GM08714 (cell line): Measurements from ENCODE around the gene NPFFR1.
"Not testable (repeated sequence)": the region's sequence is repeated elsewhere in the genome, so short reads cannot be mapped to it uniquely, and the experiment has no call there.

ENCODE experiments used
- H3K4me3 ChIP-seq: fragments of 200-500 bp; sonication (Bioruptor generic); 2 replicates; pipeline ENCODE4 v1.5.1; 2014; ENCODE audit warnings: mild to moderate bottlenecking, low read length, inconsistent platforms
- ZNF274 ChIP-seq: IDR thresholded peaks from 2 replicates; pipeline ENCODE4 v1.6.1; 2012; ENCODE audit warnings: mild to moderate bottlenecking, low read depth, low read length

The NPFFR1 gene

DNA sequence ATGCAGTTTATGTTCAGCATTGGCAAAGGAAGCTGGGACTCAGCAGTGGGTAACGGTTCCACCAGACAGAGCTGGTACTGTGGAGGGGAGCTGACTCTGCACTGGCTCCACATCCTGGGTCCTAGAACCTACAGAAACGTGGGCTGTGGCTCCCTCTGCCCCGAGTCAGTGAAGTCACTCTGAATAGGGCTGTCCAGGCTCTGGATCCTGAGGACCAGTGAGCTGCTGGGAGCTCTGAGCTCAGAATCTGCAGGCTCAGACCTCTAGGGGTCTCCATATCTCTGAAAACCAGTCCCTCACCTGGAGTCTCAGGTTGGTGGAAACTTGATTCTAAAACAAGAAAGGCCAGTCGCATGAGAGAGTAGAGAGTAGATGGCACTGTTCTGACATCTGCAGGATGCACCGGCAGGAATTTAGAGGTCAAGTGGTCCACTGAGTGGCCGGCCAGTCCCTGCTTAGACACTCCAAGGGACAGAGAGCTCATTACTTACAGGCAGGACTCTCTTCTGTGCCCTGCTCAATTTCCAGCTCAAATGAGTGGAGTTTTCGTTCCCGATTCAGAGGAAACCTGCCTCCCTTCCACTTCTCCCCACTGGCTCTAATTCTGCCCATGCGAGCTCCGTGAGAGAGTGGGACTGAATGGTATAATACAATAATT is 18.6 kb downstream of the NPFFR1 start:
- TF ChIP-seq ZNF274, result no peak
- H3K4me3 ChIP-seq, result no peak overlapping the region

DNA sequence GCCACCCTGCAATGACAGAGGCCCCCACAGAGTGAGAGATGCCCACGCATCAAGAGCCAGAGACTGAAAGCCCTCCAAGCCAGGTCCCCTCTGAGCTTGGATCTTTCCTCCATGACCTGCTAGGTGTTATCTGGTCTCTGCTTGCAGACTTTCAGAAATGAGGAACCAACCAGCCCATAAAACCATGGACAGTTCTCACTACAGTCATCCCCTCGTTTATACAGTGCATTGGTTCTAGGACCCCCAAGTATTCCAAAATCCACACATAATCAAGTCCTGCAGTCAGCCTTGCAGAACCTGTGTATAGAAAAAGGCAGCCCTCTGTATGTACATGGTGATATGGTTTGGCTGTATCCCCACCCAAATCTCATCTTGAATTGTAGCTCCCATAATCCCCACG is 23.1 kb downstream of the NPFFR1 start:
- TF ChIP-seq ZNF274, result no peak
- H3K4me3 ChIP-seq, result no peak overlapping the region

DNA sequence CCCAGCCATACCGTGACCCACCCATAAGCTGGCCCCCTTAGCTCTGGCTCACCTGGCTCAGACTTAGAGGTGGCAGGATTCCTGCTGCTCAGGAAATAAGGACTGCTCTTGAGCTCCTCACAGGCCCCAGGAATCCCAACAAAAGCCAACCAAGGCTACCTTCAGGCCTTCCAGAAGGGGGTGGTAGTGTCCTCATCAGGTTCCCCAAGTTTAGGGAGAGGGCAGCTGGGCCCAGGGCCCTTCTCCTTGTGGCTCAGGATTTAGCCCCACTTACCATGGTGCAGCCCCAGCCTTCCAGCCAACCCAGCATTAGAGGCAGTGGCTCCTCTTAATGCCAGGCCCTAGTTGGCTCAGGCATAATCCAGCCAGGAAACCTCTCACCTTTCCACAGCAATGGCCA is 23.5 kb downstream of the NPFFR1 start:
- TF ChIP-seq ZNF274, result no peak
- no peak overlapping the region for H3K4me3 ChIP-seq

GRCh38 chr10:70258216-70258615 is 25.6 kb downstream of the NPFFR1 start:
- no peak for TF ChIP-seq ZNF274
- H3K4me3 ChIP-seq, result no peak overlapping the region

DNA sequence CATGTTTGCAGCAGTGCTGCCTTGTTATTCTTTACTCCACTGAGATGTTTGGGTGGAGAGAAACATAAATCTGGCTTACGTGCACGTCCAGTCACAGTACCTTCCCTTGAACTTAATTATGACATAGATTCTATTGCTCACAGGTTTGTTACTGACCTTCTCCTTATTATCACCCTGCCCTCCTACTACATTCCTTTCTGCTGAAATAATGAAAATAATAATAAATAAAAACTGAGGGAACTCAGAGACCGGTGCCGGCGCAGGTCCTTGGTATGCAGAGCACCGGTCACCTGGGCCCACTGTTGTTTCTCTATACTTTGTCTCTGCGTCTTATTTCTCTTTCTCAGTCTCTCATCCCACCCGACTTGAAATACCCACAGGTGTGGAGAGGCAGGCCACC is 26.0 kb downstream of the NPFFR1 start:
- H3K4me3 ChIP-seq, result not testable (repeated sequence)

DNA sequence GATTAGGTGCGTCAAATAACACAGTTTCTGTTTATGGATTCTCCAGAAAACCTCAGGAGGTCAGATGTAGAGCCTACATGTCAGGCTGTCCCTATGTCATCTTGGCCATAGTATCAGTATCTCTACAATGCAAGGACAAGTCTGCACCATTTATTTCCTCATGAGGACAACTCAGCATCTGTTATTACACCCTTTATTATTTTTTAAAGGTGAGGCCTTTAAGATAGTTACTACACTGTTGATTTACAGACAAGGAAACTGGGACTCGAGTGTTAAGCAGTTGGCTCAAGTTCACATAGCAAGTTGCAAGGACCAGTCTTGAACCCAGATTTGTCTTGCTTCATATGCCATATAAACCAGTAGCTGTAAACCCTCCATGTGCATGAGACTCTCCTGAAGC is 27.3 kb downstream of the NPFFR1 start:
- TF ChIP-seq ZNF274, result no peak
- no peak overlapping the region for H3K4me3 ChIP-seq

DNA sequence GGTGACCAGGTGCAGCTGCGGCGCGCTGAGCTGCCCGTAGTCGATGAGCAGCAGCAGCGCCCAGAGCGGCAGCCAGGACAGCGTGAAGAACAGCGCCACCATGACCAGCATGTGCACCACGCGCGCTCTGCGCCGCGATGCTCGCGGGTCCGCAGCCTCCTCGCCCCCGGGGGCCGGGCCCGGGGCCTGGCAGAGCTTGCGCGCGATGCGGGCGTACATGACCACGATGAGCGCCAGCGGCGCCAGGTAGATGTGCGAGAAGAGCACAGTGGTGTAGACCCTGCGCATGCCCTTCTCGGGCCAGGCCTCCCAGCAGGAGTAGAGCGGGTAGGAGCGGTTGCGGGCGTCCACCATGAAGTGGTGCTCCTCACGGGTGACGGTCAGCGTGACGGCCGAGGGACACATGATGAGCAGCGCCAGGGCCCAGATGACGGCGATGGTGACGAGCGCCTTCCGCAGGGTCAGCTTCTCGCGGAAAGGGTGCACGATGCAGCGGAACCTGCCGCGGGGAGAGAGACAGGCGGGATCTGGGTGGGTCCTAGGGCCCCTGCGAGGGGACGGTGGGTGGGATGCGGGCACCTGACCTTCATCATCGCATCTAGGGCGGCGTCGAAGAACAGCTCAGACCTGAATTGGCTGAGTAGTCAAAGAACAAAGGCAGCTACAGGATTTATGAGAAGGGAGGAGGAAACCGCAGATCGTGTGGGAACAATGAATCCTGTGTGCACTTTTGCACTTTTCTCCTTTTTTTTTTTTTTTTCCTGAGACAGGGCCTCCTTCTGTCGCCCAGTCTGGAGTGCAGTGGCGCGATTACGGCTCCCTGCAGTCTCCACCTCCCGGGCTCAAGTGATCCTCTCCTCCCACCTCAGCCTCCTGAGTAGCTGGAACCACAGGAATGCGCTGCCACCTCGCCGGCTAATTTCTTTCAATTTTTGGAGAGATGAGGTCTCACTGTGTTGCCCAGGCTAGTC is 28.2 kb downstream of the NPFFR1 start:
- H3K4me3 ChIP-seq, result no peak overlapping the region; the same call in 1 of the 2 replicates
- no peak for TF ChIP-seq ZNF274

DNA sequence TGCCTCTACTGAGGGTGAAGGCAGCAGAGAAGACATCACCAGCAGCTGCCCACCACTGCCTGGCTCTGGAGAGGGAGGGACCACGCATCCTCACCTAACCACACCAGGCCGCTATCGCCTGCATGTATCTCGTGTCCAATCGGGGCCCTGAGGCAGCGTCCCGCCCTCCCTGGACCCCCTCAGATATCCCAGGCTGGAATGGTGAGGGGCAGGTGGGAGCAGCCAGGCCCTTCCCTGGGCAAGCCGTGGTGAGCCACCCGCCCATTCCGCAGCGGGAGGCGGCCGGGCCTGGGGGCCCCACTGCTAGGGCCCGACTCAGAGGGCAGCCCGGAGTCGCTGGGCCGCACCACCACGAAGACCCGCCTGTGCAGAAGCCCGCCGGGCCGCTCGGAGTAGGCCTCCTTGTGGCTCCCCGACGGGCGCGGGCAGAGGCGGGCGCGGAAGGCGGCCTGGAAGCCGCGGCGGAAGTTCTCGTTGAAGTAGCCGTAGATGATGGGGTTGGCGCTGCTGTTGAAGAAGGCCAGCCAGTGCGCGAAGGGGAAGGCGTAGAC is 29.0 kb downstream of the NPFFR1 start:
- no peak overlapping the region for H3K4me3 ChIP-seq
- no peak for TF ChIP-seq ZNF274

- TF ChIP-seq ZNF274, result no peak
- no peak overlapping the region for H3K4me3 ChIP-seq
These were observed 29.7 kb downstream of the NPFFR1 start for GRCh38 chr10:70253878-70254765.

DNA sequence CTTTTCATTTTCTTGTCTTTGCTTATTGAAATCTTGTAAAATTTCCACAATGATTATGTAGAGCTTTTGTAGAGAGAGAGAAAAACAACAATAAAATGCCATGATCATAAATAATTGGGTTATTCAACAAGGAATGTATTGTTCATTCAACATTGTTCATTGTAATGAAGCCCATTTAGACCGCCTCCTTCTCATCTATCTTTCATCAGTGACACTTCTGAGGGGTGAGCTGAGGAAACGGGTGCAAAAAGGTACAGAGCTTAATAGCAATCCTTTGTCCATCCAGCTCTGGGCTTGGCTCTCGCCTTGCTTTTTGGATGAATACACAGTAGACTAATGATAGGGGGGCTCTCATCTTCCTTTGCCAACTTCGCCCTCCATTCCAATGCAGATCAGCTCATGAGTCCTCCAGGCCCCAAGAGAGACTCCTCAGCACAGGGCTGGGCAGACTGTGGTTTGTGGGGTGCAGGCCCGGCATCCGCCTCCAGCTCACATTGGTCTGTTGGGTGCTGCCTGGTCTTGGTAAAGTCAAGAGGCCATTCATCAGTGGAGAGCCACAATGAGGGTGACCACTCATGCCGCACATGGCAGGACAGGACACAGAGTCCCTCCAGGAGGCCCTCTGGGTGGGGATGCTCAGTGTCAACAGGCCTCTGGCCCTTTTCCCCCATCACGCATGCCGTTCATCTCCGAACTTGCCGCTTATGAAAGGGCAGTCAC is 32.7 kb downstream of the NPFFR1 start:
- TF ChIP-seq ZNF274, result no peak
- H3K4me3 ChIP-seq, result no peak overlapping the region

- H3K4me3 ChIP-seq, result no peak overlapping the region
- no peak for TF ChIP-seq ZNF274
These were observed 36.4 kb downstream of the NPFFR1 start for GRCh38 chr10:70247360-70247759.

DNA sequence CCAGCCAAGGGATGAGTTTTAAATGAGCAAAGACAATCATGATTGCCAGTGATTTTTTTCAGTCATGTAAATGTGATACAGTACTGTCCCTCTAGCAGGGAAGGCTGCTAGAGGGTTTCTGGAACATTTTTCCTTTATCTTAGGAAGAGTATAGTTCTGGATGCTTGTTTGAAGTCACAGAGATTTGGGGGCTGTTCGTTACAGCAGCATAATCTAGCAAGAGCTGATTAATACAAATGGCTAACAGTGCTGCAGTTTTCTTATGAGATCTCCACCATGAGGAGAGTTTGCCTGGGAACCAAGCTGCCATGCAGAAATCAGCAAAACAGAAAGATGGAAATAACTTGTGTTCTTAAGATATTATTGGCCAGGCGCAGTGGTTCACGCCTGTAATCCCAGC is 42.7 kb downstream of the NPFFR1 start:
- no peak for TF ChIP-seq ZNF274
- H3K4me3 ChIP-seq, result no peak overlapping the region

- H3K4me3 ChIP-seq, result not testable (repeated sequence)
These were observed 43.8 kb downstream of the NPFFR1 start for GRCh38 chr10:70239986-70240385.

GRCh38 chr10:70239077-70239976 is 44.5 kb downstream of the NPFFR1 start:
- H3K4me3 ChIP-seq, result not testable (repeated sequence)

DNA sequence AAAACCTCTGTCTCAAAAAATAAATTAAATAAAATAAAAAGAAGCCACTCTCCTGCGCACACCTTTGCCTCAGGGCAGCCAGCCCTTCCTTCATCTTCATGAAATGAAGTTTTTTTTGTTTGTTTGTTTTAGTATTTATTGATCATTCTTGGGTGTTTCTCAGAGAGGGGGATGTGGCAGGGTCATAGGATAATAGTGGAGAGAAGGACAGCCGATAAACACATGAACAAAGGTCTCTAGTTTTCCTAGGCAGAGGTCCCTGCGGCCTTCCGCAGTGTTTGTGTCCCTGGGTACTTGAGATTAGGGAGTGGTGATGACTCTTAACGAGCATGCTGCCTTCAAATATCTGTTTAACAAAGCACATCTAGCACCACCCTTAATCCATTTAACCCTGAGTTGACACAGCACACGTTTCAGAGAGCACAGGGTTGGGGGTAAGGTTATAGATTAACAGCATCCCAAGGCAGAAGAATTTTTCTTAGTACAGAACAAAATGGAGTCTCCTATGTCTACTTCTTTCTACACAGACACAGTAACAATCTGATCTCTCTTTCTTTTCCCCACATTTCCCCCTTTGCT is 45.8 kb downstream of the NPFFR1 start:
- not testable (repeated sequence) for H3K4me3 ChIP-seq
